Fibroblast of mammary gland (primary cell): ENCODE measurements around the gene PRKAG2.
"Not testable (repeated sequence)": the region's sequence is repeated elsewhere in the genome, so short reads cannot be mapped to it uniquely, and the experiment has no call there.

Experiments
- DNase-seq: peaks from one replicate; pipeline ENCODE4 v3.0.0-alpha.2; 2010; ENCODE audit warnings: low read depth
- H3K4me3 ChIP-seq: 2 replicates; pipeline ENCODE4 v1.5.1; 2011; ENCODE audit warnings: low read depth, mild to moderate bottlenecking, low read length, moderate library complexity; ENCODE audit not compliant: control insufficient read depth
- CTCF ChIP-seq: conservative IDR thresholded peaks from 2 replicates; pipeline ENCODE4 v1.5.1; 2011; ENCODE audit warnings: low read depth, low read length, inconsistent platforms; ENCODE audit not compliant: control insufficient read depth, insufficient read depth

The PRKAG2 gene

GRCh38 chr7:151830121-151830830 lies 46.6 kb downstream of the PRKAG2 start:
- TF ChIP-seq CTCF, result no peak
- DNase-seq, result no peak
- no peak overlapping the region for H3K4me3 ChIP-seq

- no peak for TF ChIP-seq CTCF
- DNase-seq, result no peak
- no peak overlapping the region for H3K4me3 ChIP-seq
Observed at GRCh38 chr7:151829707-151830106, 47.2 kb downstream of the PRKAG2 start.

- H3K4me3 ChIP-seq, result no peak overlapping the region
- no peak for DNase-seq
- no peak for TF ChIP-seq CTCF
Observed at GRCh38 chr7:151827620-151828019, 49.3 kb downstream of the PRKAG2 start.

- not testable (repeated sequence) for H3K4me3 ChIP-seq, DNase-seq
Observed at GRCh38 chr7:151826316-151826715, 50.6 kb downstream of the PRKAG2 start.

GRCh38 chr7:151825721-151826120 lies 51.2 kb downstream of the PRKAG2 start:
- no peak for TF ChIP-seq CTCF
- DNase-seq, result no peak
- no peak overlapping the region for H3K4me3 ChIP-seq

- DNase-seq, result no peak
- no peak for TF ChIP-seq CTCF
- H3K4me3 ChIP-seq, result no peak overlapping the region
Observed at GRCh38 chr7:151824373-151824933, 52.5 kb downstream of the PRKAG2 start.

- H3K4me3 ChIP-seq, result no peak overlapping the region
- DNase-seq, result no peak
- TF ChIP-seq CTCF, result no peak
Observed at GRCh38 chr7:151823566-151824372, 53.1 kb downstream of the PRKAG2 start.
